GM21390 (cell line): ENCODE data around the gene CLVS2.

Source experiments
- ATAC-seq: cut with Tn5 transposase; IDR thresholded peaks from one replicate; pipeline ENCODE4 v1.9.1; 2021; ENCODE audit not compliant: unreplicated experiment

CLVS2 gene

GRCh38 chr6:123022975-123023374 is 26.9 kb downstream of the CLVS2 start:
- ATAC-seq = no peak

DNA sequence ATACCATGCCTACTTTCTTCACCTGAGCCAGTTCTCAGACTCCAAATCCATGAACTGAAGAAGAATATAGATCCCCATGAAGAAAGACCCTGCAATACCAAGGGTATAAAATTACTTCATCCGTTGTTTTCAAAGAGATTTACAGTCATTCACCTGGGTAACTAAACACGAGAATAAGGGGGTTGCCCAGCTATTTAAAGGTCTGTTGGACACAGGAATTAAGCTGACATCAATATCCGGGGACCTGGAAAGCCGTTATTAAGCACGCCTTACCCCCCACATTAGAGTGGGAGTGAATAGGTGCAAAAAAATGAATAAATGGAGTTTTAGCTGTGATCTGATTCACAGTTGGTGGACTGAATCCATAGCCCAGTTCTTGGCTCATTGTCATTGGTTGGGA is 28.9 kb downstream of the CLVS2 start:
- ATAC-seq = no peak

GRCh38 chr6:123027408-123027807 is 31.4 kb downstream of the CLVS2 start:
- ATAC-seq = no peak

GRCh38 chr6:123028263-123028662 is 32.2 kb downstream of the CLVS2 start:
- ATAC-seq = no peak

GRCh38 chr6:123030282-123030681 is 34.2 kb downstream of the CLVS2 start:
- no peak for ATAC-seq

GRCh38 chr6:123036648-123037047 is 40.6 kb downstream of the CLVS2 start:
- no peak for ATAC-seq

DNA sequence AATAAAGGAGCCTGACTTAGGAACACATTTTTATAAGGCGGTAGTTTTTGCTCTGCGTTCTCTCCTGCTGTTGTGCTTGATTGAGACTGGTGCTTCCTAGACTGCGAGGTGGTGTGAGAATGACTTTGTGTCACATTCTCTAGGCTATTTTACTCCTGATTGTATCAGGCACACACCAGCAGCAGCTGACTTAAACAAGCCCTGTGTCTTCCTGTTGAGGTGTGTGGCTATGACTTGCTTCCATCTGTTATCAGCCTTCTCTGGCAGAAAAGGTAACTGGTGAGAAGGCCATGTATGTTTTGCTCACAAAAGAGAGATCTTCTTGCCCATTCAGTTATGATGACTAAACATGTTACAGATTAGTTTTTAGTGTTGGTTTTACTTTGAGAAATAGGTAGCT is 43.4 kb downstream of the CLVS2 start:
- ATAC-seq = no peak

GRCh38 chr6:123042401-123042800 is 46.4 kb downstream of the CLVS2 start:
- ATAC-seq = no peak

- ATAC-seq = no peak
These were observed 48.4 kb downstream of the CLVS2 start for GRCh38 chr6:123044341-123044860.

GRCh38 chr6:123053602-123054225 is 57.7 kb downstream of the CLVS2 start:
- ATAC-seq = no peak

DNA sequence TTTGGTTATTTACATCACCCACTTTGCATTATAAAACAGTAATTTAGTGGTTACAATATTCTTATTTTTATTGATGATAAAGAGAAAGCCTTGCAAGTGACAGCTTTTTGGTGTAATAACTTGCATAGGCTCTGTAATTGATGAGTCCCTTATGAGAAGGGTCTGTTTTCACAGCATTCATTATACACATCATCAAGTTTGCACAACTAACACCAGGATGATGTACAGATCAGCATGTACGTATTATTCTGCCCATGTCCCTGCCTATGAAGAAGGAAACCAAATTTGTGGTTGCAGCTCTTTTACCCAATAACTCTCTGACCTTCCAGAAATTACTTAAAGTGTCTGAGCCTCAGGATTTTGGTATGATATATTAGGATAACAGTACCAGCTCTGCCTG is 59.2 kb downstream of the CLVS2 start:
- no peak for ATAC-seq

DNA sequence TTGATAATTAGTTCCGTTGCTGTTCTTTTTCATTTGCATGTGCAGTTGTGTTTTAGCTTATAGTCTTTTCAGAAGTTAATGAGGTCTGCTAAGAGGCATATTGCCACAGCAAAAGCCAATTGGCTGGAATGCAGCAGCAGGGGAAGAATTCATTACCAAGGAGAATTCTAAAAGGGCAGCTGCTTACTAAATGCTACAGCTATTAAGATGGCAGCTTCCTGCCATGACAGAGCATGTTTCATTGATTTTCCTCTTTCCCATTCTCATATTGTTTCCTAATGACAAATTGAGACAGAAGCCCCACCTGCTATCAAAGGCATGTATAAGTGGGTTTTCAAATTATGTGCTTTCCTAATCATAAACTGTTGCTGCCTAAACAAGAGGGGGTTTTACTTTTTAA is 66.6 kb downstream of the CLVS2 start:
- no peak for ATAC-seq

GRCh38 chr6:123064038-123064437 is 68.0 kb downstream of the CLVS2 start:
- ATAC-seq = no peak

DNA sequence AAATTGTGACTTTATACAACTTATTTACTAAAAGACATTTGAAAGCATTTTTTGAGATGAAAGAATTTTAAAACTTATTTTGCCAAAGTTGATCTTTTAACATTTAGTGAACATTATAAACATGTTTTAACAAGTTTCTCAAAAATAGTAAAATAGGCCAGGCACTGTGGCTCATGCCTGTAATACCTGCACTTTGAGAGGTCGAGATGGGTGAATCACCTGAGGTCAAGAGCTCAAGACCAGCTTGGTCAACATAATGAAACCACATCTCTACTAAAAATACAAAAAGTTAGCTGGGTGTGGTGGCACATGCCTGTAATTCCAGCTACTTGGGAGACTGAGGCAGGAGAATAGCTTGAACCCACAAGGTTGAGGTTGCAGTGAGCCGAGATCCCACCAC is 78.6 kb downstream of the CLVS2 start:
- no peak for ATAC-seq

DNA sequence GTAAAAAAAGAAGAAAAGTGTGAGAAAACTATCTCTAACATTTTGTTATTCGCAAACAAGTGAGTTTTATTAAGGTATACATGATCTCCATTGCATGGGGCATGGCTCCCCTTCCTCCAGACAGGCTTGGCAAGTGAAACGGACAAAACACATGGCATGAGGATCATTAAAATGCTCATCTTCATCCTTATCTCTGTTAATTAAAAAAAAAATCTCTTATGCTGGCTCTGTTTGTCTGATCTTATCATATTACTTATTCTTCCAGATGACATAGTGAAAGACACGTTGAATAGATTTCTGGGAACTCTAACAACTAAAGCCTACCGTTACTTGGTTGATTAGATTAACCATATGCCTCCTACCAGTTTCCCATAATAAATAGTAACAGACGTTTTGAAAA is 89.4 kb downstream of the CLVS2 start:
- ATAC-seq = no peak

GRCh38 chr6:123089226-123089625 is 93.2 kb downstream of the CLVS2 start:
- ATAC-seq = no peak

DNA sequence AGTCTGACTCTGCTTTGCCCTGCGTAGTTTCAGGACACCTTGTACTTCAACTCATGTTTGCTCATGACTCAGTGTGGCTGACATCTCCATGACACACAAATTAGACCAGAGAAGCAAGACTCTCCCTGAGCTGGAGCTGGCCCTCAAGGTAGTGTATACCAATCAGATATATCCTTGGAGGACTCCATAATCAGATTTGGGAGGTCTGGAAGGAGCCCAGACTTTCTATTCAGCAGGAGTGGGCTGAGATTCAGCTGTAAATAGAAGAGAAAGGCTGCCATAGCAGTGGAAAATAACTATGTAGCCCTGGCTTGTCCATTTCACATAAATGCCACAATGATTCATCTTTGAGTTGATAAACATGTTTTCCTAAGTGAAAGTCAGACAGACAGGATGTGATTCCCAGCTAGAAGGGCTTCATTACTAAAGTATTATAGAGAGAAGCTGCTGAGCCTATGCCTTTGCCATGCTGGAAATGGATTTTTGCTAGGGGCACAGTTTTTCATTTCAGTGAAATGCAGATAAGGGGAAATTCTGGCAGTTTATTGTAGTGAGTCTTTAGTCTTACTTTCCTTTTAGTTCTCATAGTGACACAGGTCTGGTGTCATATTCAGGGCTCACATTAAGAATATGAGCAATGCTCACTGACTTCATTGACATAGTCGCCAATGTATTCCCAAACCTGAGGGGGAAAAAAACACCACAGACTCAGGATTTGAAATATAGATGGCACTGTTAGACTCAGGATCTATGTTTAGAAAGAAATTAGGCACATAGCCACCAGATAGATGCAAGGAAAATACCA is 95.3 kb downstream of the CLVS2 start:
- ATAC-seq = no peak

DNA sequence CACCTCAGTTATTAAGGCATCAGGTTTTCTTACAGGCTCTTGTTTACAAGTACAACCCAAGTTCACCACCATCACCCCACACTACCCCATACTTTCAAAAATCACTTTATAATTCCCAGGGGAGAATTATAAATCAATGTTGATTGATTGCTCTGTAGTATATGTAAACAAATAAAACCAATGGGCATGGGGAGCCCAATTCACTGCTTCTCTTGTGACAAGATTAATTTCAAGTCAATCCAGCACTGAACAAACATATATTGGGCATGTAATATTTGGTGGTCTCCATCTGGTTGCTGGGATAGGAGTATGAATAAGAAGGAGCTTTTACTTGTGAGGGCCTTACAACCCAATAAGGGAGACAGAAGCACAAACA is 95.8 kb downstream of the CLVS2 start:
- no peak for ATAC-seq

GRCh38 chr6:123094795-123095194 is 98.8 kb downstream of the CLVS2 start:
- no peak for ATAC-seq

GRCh38 chr6:123105561-123105960 is 109.5 kb downstream of the CLVS2 start:
- ATAC-seq = no peak

- ATAC-seq = no peak
These were observed 120.3 kb downstream of the CLVS2 start for GRCh38 chr6:123116370-123116769.

DNA sequence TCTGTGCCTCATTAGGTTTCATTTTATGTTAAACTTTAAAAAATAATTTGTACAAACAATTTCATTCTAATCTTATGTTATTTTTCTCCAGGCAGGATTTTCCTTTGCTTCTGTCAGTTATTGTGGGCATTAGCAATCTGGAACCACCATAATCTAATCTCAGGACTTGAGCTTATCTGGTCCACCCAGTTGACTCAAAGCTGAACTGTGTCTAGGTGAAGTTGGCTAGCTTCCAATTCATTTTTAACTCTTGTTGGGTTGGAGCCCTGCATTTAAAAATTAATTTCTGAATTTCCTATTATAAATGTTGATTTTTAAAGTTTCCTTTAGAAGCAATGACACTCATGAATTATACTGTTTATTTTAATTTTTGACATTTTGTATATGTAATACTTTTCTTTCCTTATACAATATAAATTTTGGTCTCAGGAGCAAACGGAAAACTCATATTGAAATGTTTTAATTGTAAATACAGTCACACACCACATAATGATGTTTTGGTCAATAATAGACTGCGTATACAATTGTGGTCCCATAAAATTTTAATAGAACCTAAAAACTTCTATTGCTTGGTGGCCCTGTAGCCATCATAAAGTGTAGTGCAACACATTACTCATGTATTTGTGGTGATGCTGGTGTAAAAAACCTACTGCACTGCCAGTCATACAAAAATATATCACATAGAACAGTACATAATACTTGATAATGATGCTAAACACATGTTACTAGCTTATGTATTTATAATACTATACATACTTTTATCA is 121.3 kb downstream of the CLVS2 start:
- ATAC-seq = no peak
